ENCODE data around the gene FBXL7. TPM values are rescaled to one million over a fixed set of nuclear protein-coding genes. Genes with fewer than 3 reads are reported as not detected.

FBXL7 gene
- total and polyA plus RNA-seq, 9 of the 15 experiments (the other 6 are each of a cell fraction or from before 2014, with no cell fraction given), result 0.04 to 0.08 TPM; not detected in 7

DNA sequence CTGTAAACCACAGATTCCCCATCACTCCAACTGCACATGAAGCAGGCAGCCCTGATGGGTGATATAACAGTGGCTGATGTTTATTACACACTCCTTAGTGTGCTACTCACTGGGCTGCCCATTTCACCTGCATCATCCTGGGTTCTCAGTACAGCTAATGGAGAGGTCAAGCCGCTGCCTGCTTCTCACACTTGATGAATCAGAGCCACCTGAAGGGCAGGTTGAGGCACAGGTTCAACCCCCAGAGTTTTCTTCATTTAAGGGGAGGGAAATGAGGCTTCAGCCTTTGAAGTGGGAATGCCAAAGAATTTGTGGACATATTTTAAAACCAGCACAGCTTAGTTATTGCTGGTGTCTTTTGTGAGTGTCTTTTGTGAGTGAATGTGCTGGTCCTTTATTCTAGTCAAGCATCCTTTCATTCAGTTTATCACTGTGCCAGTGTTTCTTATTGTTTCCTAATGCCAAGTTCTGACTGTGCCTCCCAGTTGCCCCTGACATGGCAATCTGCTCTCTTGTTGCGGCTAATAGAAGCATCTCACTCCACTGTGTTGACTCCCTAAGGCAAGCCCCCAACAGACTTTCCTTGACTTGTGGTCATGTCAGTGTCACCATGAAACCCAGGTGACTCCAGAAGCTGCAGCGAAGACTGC is 109.2 kb downstream of the FBXL7 start:
- POLR2A ChIA-PET, result no interaction called here
- intact Hi-C loops (cut with micrococcal nuclease) (no loop called here), in situ Hi-C loops (cut with MboI) (no loop called here)
- DNase-seq (ENCODE audit: extremely low read depth in 1 of 4, low spot score in 3 of 4), result no peak
- Histone ChIP-seq H3K9ac (ENCODE audit: insufficient read depth in 1 of 2, low read depth in 2 of 2, low read length in 2 of 2) (no peak overlapping the region), H2AFZ (ENCODE audit: low read depth, low read length) (no peak overlapping the region), H3K79me2 (ENCODE audit: control insufficient read depth, insufficient read depth, low read length) (no peaks in the 10 kb centered on the region), H3K27me3 (ENCODE audit: control insufficient read depth in 2 of 2, insufficient read depth in 2 of 2, low read length in 2 of 2) (no peaks in the 10 kb centered on the region), H3K4me3 (no peak overlapping the region), H4K20me1 (replicated peaks; ENCODE audit: control insufficient read depth, insufficient read depth, low read length) (no peaks in the 10 kb centered on the region), H3K9me3 (replicated peaks; ENCODE audit: control insufficient read depth, insufficient read depth, low read depth, low read length) (no peaks in the 10 kb centered on the region), H3K4me1 (replicated peaks in 1 of 2; ENCODE audit: control insufficient read depth in 2 of 2, insufficient read depth in 2 of 2, low read length in 2 of 2) (no peaks in the 10 kb centered on the region), H3K4me2 (ENCODE audit: insufficient read depth, low read length) (no peak overlapping the region), H3K27ac (ENCODE audit: extremely low read depth, low read depth, low read length) (no peak overlapping the region), H3K36me3 (ENCODE audit: control insufficient read depth, insufficient read depth, low read length) (no peaks in the 10 kb centered on the region), H3K9me1 (ENCODE audit: control insufficient read depth, insufficient read depth, low read length) (no peaks in the 10 kb centered on the region)
- no TSS peak for BruUV-seq (replicated peaks)
- no peak for FAIRE-seq
- no peak for ATAC-seq
- CTCF ChIA-PET (ENCODE audit: low intra/inter-chr PET ratio), result no interaction called here
- WGBS (ENCODE audit: insufficient coverage, low coverage, missing lambda C conversion rate), result 0% methylated on average over 3 of the region's 3 CpGs
- TF ChIP-seq HMG20A (CRISPR knock-in tag; conservative IDR thresholded peaks at IDR 0.05), result no peak
- TF ChIP-seq RHOXF2B (CRISPR knock-in tag; conservative IDR thresholded peaks at IDR 0.05), result no peak
- TF ChIP-seq, protein P1, sequence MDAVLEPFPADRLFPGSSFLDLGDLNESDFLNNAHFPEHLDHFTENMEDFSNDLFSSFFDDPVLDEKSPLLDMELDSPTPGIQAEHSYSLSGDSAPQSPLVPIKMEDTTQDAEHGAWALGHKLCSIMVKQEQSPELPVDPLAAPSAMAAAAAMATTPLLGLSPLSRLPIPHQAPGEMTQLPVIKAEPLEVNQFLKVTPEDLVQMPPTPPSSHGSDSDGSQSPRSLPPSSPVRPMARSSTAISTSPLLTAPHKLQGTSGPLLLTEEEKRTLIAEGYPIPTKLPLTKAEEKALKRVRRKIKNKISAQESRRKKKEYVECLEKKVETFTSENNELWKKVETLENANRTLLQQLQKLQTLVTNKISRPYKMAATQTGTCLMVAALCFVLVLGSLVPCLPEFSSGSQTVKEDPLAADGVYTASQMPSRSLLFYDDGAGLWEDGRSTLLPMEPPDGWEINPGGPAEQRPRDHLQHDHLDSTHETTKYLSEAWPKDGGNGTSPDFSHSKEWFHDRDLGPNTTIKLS (IDR thresholded peaks at IDR 0.05; ENCODE audit: borderline replicate concordance, low read depth), result no peak
- no peak for TF ChIP-seq BRCA1 (IDR thresholded peaks at IDR 0.05)
- TF ChIP-seq BRCA1 (CRISPR knock-in tag; IDR thresholded peaks at IDR 0.05), result no peak
- TF ChIP-seq, protein P2, sequence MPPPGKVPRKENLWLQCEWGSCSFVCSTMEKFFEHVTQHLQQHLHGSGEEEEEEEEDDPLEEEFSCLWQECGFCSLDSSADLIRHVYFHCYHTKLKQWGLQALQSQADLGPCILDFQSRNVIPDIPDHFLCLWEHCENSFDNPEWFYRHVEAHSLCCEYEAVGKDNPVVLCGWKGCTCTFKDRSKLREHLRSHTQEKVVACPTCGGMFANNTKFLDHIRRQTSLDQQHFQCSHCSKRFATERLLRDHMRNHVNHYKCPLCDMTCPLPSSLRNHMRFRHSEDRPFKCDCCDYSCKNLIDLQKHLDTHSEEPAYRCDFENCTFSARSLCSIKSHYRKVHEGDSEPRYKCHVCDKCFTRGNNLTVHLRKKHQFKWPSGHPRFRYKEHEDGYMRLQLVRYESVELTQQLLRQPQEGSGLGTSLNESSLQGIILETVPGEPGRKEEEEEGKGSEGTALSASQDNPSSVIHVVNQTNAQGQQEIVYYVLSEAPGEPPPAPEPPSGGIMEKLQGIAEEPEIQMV (tag; conservative IDR thresholded peaks at IDR 0.05; ENCODE audit: low read depth), result no peak
- TF ChIP-seq, protein P3, sequence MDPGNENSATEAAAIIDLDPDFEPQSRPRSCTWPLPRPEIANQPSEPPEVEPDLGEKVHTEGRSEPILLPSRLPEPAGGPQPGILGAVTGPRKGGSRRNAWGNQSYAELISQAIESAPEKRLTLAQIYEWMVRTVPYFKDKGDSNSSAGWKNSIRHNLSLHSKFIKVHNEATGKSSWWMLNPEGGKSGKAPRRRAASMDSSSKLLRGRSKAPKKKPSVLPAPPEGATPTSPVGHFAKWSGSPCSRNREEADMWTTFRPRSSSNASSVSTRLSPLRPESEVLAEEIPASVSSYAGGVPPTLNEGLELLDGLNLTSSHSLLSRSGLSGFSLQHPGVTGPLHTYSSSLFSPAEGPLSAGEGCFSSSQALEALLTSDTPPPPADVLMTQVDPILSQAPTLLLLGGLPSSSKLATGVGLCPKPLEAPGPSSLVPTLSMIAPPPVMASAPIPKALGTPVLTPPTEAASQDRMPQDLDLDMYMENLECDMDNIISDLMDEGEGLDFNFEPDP (CRISPR knock-in tag; IDR thresholded peaks at IDR 0.05), result no peak
- TF ChIP-seq NFE2L1 (tag; IDR thresholded peaks at IDR 0.05; ENCODE audit: borderline replicate concordance, low read depth), result no peak
- no peak for TF ChIP-seq ZC3H4 (CRISPR knock-in tag; IDR thresholded peaks at IDR 0.05; ENCODE audit: borderline replicate concordance)
- no peak for TF ChIP-seq ZNF707 (CRISPR knock-in tag; conservative IDR thresholded peaks at IDR 0.05)
- TF ChIP-seq, protein P4, sequence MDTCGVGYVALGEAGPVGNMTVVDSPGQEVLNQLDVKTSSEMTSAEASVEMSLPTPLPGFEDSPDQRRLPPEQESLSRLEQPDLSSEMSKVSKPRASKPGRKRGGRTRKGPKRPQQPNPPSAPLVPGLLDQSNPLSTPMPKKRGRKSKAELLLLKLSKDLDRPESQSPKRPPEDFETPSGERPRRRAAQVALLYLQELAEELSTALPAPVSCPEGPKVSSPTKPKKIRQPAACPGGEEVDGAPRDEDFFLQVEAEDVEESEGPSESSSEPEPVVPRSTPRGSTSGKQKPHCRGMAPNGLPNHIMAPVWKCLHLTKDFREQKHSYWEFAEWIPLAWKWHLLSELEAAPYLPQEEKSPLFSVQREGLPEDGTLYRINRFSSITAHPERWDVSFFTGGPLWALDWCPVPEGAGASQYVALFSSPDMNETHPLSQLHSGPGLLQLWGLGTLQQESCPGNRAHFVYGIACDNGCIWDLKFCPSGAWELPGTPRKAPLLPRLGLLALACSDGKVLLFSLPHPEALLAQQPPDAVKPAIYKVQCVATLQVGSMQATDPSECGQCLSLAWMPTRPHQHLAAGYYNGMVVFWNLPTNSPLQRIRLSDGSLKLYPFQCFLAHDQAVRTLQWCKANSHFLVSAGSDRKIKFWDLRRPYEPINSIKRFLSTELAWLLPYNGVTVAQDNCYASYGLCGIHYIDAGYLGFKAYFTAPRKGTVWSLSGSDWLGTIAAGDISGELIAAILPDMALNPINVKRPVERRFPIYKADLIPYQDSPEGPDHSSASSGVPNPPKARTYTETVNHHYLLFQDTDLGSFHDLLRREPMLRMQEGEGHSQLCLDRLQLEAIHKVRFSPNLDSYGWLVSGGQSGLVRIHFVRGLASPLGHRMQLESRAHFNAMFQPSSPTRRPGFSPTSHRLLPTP (IDR thresholded peaks at IDR 0.05; ENCODE audit: borderline replicate concordance, extremely low read depth, insufficient read length), result no peak

Data from K562 (cell line).